GM19328 (cell line): Measurements from ENCODE around the gene NME9.

ENCODE experiments used
- ATAC-seq: cut with Tn5 transposase; IDR thresholded peaks from one replicate; pipeline ENCODE4 v1.9.1; 2021; ENCODE audit warnings: mild to moderate bottlenecking, moderate library complexity; ENCODE audit not compliant: unreplicated experiment

Gene NME9

GRCh38 chr3:138363322-138363721, 33.7 kb upstream of the NME9 start:
- no peak for ATAC-seq

- ATAC-seq, result no peak
Measured at GRCh38 chr3:138362538-138362937, 32.9 kb upstream of the NME9 start.

DNA sequence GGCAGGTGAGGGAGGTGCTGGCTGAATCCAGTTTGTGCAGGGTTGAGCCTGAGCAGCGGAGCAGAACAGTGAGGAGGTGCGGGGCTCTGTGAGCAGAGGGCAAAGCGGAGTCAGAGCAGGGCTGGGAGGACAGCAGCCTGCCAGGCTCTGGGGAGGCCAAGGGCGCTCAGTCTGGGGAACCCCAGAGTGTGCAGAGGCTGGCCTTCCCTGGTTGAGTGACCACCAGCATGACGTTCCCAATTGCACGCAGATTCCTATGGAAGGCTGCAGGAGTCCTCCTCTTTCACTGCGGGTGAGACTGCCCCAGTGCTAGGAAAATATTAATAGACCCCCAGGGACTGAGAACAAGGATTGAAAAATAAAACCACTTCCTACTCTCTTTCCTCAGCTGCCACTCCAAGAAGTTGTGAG, 31.9 kb upstream of the NME9 start:
- no peak for ATAC-seq

GRCh38 chr3:138360869-138361525, 31.3 kb upstream of the NME9 start:
- ATAC-seq, result no peak

- ATAC-seq, result no peak
Measured at GRCh38 chr3:138359919-138360868, 30.5 kb upstream of the NME9 start.

GRCh38 chr3:138359148-138359918, 29.7 kb upstream of the NME9 start:
- ATAC-seq, result no peak

DNA sequence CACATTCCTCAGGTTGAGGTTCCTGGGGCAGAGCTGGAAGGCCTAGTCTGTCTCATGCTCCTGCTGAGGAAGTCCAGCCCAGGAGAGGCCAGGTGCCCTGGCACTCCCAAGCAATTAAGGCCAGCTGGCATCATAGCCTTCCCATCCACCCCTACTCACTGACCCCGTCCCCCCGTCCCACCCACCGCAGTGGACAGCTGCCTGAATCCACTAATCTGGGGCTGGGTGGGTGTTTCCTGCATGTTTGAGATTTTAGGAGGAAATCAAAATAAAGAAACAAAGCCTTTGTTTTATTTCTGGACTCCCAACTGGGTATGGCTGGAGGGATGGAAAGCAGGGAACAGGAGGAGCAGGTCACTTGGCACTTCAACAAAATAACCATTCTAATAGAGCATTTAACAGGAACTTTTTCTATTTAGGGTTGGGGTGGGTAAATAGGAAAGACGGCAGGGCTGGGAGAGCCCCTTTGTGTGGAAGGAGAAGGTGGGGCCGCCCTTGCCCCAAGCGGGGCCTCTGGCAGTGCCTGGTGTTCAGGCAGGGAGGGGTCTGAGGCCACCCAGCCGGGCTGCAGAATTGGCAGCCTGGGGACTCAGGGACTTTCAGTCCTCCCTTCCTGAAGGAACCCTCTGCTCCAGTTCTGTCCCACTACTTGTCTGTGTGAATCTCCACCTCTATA, 27.2 kb upstream of the NME9 start:
- no peak for ATAC-seq

GRCh38 chr3:138355071-138355470, 25.4 kb upstream of the NME9 start:
- no peak for ATAC-seq

DNA sequence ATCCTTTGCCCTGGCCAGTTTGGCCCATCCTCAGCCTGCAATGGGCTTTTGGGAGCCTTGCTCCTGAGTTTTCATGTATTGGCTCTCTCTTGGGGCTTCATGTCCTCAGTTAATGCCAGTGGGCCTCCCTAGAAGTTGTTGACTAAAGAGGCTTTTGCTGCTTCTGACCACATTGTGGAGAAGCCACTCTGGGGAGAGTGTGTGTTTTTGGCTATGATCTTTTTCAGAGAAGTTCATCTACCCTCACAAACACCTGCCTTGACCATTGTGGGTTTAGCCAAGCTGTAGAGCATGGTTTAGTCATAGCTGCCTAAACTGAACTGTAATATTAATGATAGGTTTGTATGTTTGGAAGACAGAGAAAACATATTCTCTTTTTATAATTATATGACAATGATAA, 24.7 kb upstream of the NME9 start:
- ATAC-seq, result no peak

DNA sequence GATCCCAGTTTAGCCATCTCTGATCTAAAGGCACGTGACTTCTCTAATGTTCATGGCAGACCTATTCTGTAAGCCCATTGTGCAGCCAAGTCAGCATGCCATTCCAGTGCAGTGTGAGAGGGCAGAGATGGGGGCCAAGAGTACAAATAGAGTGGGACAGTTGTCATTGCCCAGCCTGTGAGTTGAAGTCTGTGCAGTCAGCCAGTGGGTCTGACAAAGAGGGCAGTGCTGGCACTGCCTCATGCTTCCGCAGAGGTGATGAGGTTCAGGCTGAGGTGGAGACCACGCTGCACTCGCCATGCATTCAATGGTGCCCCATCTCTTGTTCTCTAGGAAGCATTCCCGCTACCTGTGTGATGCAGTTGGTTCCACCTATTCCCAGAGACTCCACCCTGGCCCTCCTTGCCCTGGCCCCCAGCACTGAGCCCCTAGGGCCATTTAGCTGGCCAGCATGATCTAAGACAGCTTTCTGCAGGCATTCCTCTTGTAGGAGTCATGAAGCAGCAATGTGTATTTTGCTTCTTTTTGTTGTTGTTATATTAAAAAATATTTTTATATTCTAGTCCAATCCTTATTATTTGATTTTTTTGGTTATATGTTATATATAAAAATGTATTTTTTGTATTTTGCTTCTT, 22.4 kb upstream of the NME9 start:
- no peak for ATAC-seq

DNA sequence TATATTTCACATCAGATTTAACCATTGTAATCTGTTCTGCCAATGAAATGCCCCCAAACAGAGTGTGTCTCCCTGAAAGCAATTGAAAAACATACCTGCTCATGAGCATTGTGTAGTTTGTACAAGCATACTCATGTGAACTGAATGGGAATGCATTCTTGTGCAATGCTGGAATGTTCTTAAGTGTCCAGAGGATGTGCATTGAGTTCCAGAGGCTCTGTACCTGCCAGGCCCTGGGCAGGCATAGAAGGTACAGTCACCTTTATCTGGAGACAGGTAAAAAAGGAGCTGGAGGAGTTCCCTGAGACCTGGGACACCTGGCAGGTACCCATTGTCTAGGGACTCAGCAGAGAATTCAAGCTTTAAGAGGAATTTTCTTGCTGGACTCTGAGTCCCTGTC, 21.5 kb upstream of the NME9 start:
- ATAC-seq, result no peak

- ATAC-seq, result no peak
Measured at GRCh38 chr3:138349926-138350665, 20.4 kb upstream of the NME9 start.

DNA sequence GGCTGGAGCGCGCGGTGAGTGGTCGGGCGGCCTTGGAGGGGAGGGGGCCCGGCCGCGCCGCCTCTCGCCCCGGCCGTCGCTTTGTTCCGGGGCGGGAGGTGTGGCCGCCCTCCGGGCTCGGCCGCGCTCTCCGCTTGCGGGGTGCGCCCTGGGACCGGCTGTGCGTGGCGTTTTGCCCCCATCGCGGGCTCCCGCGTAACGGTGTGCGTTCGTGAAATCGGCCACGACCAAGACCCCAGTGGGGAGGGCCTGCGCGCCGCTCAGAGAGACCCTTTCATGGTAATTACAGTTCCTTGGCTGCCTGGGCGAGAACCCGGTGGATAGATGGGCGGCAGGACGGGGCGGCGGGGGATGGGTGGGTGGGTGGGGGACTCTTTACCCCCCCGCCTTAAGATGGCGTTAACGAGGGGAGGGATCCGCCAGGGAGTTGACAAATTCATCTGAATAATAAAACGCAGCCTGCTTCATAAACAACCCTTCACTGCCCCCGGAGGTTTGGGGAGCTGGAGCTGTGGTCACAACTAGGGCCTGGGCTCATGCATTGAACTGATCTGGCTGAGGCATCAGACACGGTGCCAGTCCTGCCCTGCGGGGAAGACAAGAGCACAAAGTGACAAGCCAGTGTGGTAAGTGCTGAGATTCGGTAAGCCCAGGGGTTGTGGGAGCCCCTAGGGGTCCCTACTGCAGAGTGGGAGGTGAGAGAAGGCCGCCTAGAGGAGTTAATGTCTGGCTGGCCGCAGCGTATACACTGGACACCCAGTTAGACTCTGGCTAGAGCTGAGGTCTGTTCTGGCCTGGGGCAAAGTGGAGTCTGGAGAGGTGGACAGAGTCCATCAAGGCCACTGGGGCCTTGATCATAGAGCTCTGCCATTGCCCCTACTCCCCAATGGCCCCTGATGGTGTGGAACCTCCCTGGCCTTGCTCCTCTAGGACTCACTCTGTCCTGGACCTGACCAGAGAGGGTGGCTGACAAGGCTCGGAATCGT, 19.4 kb upstream of the NME9 start:
- no peak for ATAC-seq

GRCh38 chr3:138347960-138348753, 18.5 kb upstream of the NME9 start, which contains the start of gene MRAS:
MRAS (plus strand) TSS chr3:138348579; CDS start chr3:138372884, 24,305 bp downstream.
- no peak for ATAC-seq

GRCh38 chr3:138344754-138345153, 15.1 kb upstream of the NME9 start:
- no peak for ATAC-seq

GRCh38 chr3:138340511-138340910, 10.9 kb upstream of the NME9 start:
- no peak for ATAC-seq

DNA sequence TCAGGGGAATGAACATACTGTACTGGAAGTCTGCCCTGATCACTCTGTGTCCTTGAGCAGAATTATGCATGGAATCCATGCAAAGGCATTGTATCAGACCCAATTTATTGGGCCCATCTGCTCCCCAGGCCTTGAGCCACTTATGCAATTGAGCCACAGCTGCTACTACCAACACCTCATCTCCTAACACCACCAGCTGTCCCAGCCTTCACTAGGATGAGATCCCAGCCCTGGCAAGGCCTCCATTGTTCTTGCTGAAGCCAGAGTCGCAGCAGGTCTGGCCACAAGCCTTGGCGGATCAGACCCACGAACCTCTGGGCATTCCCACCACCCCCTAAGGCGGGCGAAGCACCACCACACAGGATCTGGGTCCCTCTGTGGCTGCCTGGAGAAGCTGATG, 9.2 kb upstream of the NME9 start:
- no peak for ATAC-seq

DNA sequence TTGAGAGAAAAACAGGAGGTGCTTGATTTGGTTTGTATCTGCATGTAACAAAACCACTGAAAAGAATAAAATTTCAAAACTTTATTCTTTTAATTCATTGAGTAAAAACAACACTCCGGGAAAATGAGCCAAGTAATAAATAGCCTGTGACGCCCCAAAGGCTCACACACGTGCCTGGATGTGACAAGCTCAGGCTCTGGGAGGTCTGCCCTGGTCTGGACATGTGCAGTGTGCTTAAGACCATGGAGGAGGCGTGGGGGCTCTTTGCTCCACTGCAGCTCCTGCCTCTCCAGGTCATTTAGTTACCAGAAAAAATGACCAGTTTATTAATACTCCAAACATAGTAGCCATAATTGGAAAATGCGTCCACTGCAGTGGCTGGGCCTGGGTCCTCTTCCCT, 8.6 kb upstream of the NME9 start:
- ATAC-seq, result no peak
